Colonic mucosa (tissue), 4 donors: ENCODE data around the gene TRIM5. TPM values are rescaled to one million over a fixed set of nuclear protein-coding genes. Genes with fewer than 3 reads are reported as not detected.
"Not testable (repeated sequence)": the region's sequence is repeated elsewhere in the genome, so short reads cannot be mapped to it uniquely, and the experiment has no call there.

Experiments used
- DNase-seq: peaks from one replicate; pipeline ENCODE4 v3.0.0-alpha.2; 2020
- H3K27ac ChIP-seq: fragments of 200-600 bp; one replicate; pipeline ENCODE4 v1.8.0; 2021
- H3K27me3 ChIP-seq: fragments of 200-600 bp; one replicate; pipeline ENCODE4 v1.8.0; 2021
- H3K36me3 ChIP-seq: fragments of 200-600 bp; one replicate; pipeline ENCODE4 v1.8.0; 2021
- H3K4me1 ChIP-seq: fragments of 200-600 bp; one replicate; pipeline ENCODE4 v1.8.0; 2021; ENCODE audit warnings: mild to moderate bottlenecking
- H3K4me3 ChIP-seq: fragments of 200-600 bp; one replicate; pipeline ENCODE4 v1.8.0; 2021
- H3K9ac ChIP-seq, 2 donors: one replicate each; pipeline ENCODE4 v1.7.0; 2013; ENCODE audit warnings: control low read depth in 2 of 2, low read depth in 2 of 2, low read length in 2 of 2
- H3K9me3 ChIP-seq: fragments of 200-600 bp; one replicate; pipeline ENCODE4 v1.8.0; 2021
- CTCF ChIP-seq: fragments of 200-600 bp; IDR thresholded peaks from one replicate; pipeline ENCODE4 v1.8.0; 2022; ENCODE audit warnings: antibody characterized with exemption, mild to moderate bottlenecking
- intact Hi-C: fragments of 100-400 bp; cut with DNase I; formaldehyde crosslinking; loops from one replicate; pipeline ENCODE4 v1.14.1; 2022
- total RNA-seq, 2 donors: library from RNA; stranded (reverse); fragmentation: NEBNext Ultra II Directional in 1 of 2; extraction: Animal tissue kit (Norgen Biotek cat#: 25700) in 1 of 2; gene quantifications; one replicate each; pipeline ENCODE4 v1.2.1, GENCODE V29; 2021
- donor health status: healthy.
- donor health status: DM: no; HTN: no; CAD: no.
- donor health status: DM: no; HTN: no; CAD: no.

TRIM5 gene
- total RNA-seq, 2 donors from 2014 or later, result 21.4 to 23.3 TPM

- H3K9ac ChIP-seq, result no peak overlapping the region
- H3K9me3 ChIP-seq, result no peaks in the 10 kb centered on the region
- TF ChIP-seq CTCF, result no peak
- no peaks in the 10 kb centered on the region for H3K4me1 ChIP-seq
- no peaks in the 10 kb centered on the region for H3K27me3 ChIP-seq
- H3K4me3 ChIP-seq, result no peak overlapping the region
- intact Hi-C loops, result loop anchor here (10.0 kb wide), 1 partner anchor 62 kb away; the partner anchor contains the start of gene TRIM34
- DNase-seq, result no peak
- no peaks in the 10 kb centered on the region for H3K36me3 ChIP-seq
- no peak overlapping the region for H3K27ac ChIP-seq
Observed at GRCh38 chr11:5686426-5686825, 1.6 kb upstream of the TRIM5 start.

- peak overlapping the region; percentile 40 for H3K4me3 ChIP-seq
- H3K9ac ChIP-seq, result peak overlapping the region; percentile 17 to 84
- no peak for TF ChIP-seq CTCF
- intact Hi-C loops, result loop anchor here (5.0 to 10.0 kb wide), 2 partner anchors 59 to 123 kb away; partner anchors contain the start of genes OR52N2 and TRIM34
- no peaks in the 10 kb centered on the region for H3K9me3 ChIP-seq
- no peaks in the 10 kb centered on the region for H3K4me1 ChIP-seq
- no peaks in the 10 kb centered on the region for H3K27me3 ChIP-seq
- no peak for DNase-seq
- peak overlapping the region; percentile 94 for H3K27ac ChIP-seq
- H3K36me3 ChIP-seq, result no peaks in the 10 kb centered on the region
Observed at GRCh38 chr11:5684036-5684645, 733 bp downstream of the TRIM5 start.

- not testable (repeated sequence) for H3K27me3 ChIP-seq, H3K27ac ChIP-seq, H3K4me1 ChIP-seq, DNase-seq, H3K9me3 ChIP-seq, H3K36me3 ChIP-seq
- Histone ChIP-seq H3K4me3 (peak overlapping the region; percentile 40), H3K9ac (peak overlapping the region in 1 of 2 donors; percentile 84)
- intact Hi-C loops, result loop anchor here (5.0 to 10.0 kb wide), 2 partner anchors 59 to 124 kb away; partner anchors contain the start of genes OR52N2 and TRIM34
Observed at GRCh38 chr11:5683620-5684019, 1.3 kb downstream of the TRIM5 start.

- intact Hi-C loops, result loop anchor here (5.0 to 10.0 kb wide), 2 partner anchors 58 to 124 kb away; partner anchors contain the start of genes OR52N2 and TRIM34
- DNase-seq, H3K27ac ChIP-seq: not testable (repeated sequence)
Observed at GRCh38 chr11:5682890-5683441, 1.9 kb downstream of the TRIM5 start.

GRCh38 chr11:5679811-5680210, 5.1 kb downstream of the TRIM5 start:
- no peak overlapping the region for H3K9ac ChIP-seq
- H3K27ac ChIP-seq, result no peak overlapping the region
- no peaks in the 10 kb centered on the region for H3K4me1 ChIP-seq
- no peak for TF ChIP-seq CTCF
- no peaks in the 10 kb centered on the region for H3K9me3 ChIP-seq
- no peak for DNase-seq
- no peak overlapping the region for H3K4me3 ChIP-seq
- no peaks in the 10 kb centered on the region for H3K27me3 ChIP-seq
- no peaks in the 10 kb centered on the region for H3K36me3 ChIP-seq
- intact Hi-C loops, result loop anchor here (5.0 to 10.0 kb wide), 2 partner anchors 55 to 127 kb away; partner anchors contain the start of genes OR52N2 and TRIM34

More at GRCh38 chr11:5682890-5683441, 1.9 kb downstream of the TRIM5 start:
- H3K4me1 ChIP-seq, H3K9me3 ChIP-seq, H3K9ac ChIP-seq, H3K4me3 ChIP-seq, H3K36me3 ChIP-seq, H3K27me3 ChIP-seq: not testable (repeated sequence)

- no peaks in the 10 kb centered on the region for H3K9me3 ChIP-seq
- no peak overlapping the region for H3K9ac ChIP-seq
- H3K4me1 ChIP-seq, result no peaks in the 10 kb centered on the region
- intact Hi-C loops, result no loop called here
- no peak for TF ChIP-seq CTCF
- H3K36me3 ChIP-seq, result no peaks in the 10 kb centered on the region
- no peak for DNase-seq
- no peak overlapping the region for H3K4me3 ChIP-seq
- H3K27me3 ChIP-seq, result no peaks in the 10 kb centered on the region
- H3K27ac ChIP-seq, result no peak overlapping the region
Observed at GRCh38 chr11:5674391-5674790, 10.5 kb downstream of the TRIM5 start.
